Measurements from ENCODE around the gene PALM3.

GRCh38 chr19:14021474-14021873 lies 40.4 kb downstream of the PALM3 start:
- TF ChIP-seq POLR2A (IDR thresholded peaks at IDR 0.05) (no peak), CTCF (IDR thresholded peaks at IDR 0.05) (no peak)

All from vagina (tissue), 2 donors.